H1 (cell line): ENCODE measurements around the gene GRAMD2A. TPM values are rescaled to one million over a fixed set of nuclear protein-coding genes. Genes with fewer than 3 reads are reported as not detected.

ENCODE experiments used
- CTCF ChIA-PET: fragments of 300-600 bp; sonication (Branson Sonifier 250); formaldehyde crosslinking; loops from one replicate; lab custom pipeline; 2021; ENCODE audit not compliant: partially characterized antibody; lab: Charles Lee
- POLR2A ChIA-PET: fragments of 300-600 bp; sonication (Branson Sonifier 250); formaldehyde crosslinking; loops from one replicate; lab custom pipeline; 2021; ENCODE audit warnings: inconsistent platforms; ENCODE audit not compliant: partially characterized antibody; lab: Charles Lee
- DNase-seq, 2 experiments: peaks; one replicate each; pipeline versions ENCODE4 v3.0.0 to v3.0.0-alpha.2; 2010 to 2022; ENCODE audit warnings: low spot score in 2 of 2, low read depth in 1 of 2, mixed read lengths in 1 of 2
- FAIRE-seq: peaks from 2 replicates; lab custom pipeline; 2011; peaks lifted over from hg19 to GRCh38; lab: Jason Lieb, UNC
- H2AFZ ChIP-seq: 2 replicates; pipeline ENCODE4 v1.8.1; 2012; ENCODE audit warnings: low read length, inconsistent platforms
- H2AK5ac ChIP-seq: 2 replicates; pipeline ENCODE4 v1.6.1; 2013; ENCODE audit warnings: low read depth, low read length
- H2BK120ac ChIP-seq: replicated peaks from 2 replicates; pipeline ENCODE3; 2013; ENCODE audit warnings: low read depth, low read length, inconsistent platforms
- H2BK12ac ChIP-seq: 2 replicates; pipeline ENCODE4 v1.6.1; 2013; ENCODE audit warnings: low read depth, low read length
- H2BK15ac ChIP-seq: 2 replicates; pipeline ENCODE4 v1.6.1; 2013; ENCODE audit warnings: low read length
- H2BK20ac ChIP-seq: 2 replicates; pipeline ENCODE4 v1.6.1; 2013; ENCODE audit warnings: low read length
- H2BK5ac ChIP-seq: 2 replicates; pipeline ENCODE4 v1.6.1; 2013; ENCODE audit warnings: low read depth, low read length
- H3K14ac ChIP-seq: 2 replicates; pipeline ENCODE4 v1.6.1; 2013; ENCODE audit warnings: inconsistent platforms; ENCODE audit not compliant: insufficient read length
- H3K18ac ChIP-seq: 2 replicates; pipeline ENCODE4 v1.6.1; 2013; ENCODE audit warnings: low read length; ENCODE audit errors: extremely low read depth
- H3K23ac ChIP-seq: 2 replicates; pipeline ENCODE4 v1.6.1; 2013; ENCODE audit warnings: inconsistent platforms; ENCODE audit not compliant: insufficient read length
- H3K23me2 ChIP-seq: 2 replicates; pipeline ENCODE4 v1.6.1; 2013; ENCODE audit warnings: low read depth, low read length
- H3K27ac ChIP-seq: 2 replicates; pipeline ENCODE4 v1.6.1; 2011; ENCODE audit warnings: low read depth, low read length, inconsistent platforms
- H3K27me3 ChIP-seq, 4 experiments: replicated peaks in 1 of 4; 1 replicate in 1 of 4; 2 replicates in 3 of 4; pipeline versions ENCODE4 v1.6.1 to v1.8.1; 2011 to 2013; ENCODE audit warnings: low read length in 3 of 4, mild to moderate bottlenecking in 3 of 4, inconsistent platforms in 2 of 4, mixed read lengths in 2 of 4, moderate library complexity in 1 of 4; ENCODE audit not compliant: control insufficient read depth in 3 of 4, insufficient read depth in 3 of 4; ENCODE audit errors: extremely low read depth in 1 of 4
- H3K36me3 ChIP-seq, 4 experiments: 2 replicates each; pipeline versions ENCODE4 v1.6.1 to v1.8.1; 2011 to 2013; ENCODE audit warnings: mild to moderate bottlenecking in 4 of 4, low read length in 3 of 4, moderate library complexity in 2 of 4, control low read depth in 1 of 4, inconsistent platforms in 1 of 4; ENCODE audit not compliant: insufficient read depth in 4 of 4, control insufficient read depth in 2 of 4
- H3K4ac ChIP-seq: replicated peaks from 2 replicates; pipeline ENCODE3; 2013; ENCODE audit warnings: low read length, low read depth, mixed read lengths, inconsistent platforms; ENCODE audit not compliant: insufficient read length
- H3K4me1 ChIP-seq, 4 experiments: replicated peaks in 1 of 4; 1 replicate in 1 of 4; 2 replicates in 3 of 4; pipeline versions ENCODE4 v1.6.1 to v1.8.1; 2011 to 2013; ENCODE audit warnings: low read length in 3 of 4, inconsistent platforms in 2 of 4, mixed read lengths in 1 of 4; ENCODE audit not compliant: insufficient read depth in 4 of 4, control insufficient read depth in 3 of 4
- H3K4me2 ChIP-seq, 2 experiments: 2 replicates each; pipeline versions ENCODE4 v1.6.1 to v1.8.1; 2011 to 2013; ENCODE audit warnings: low read depth in 2 of 2, low read length in 2 of 2, control low read depth in 1 of 2, inconsistent platforms in 1 of 2, mild to moderate bottlenecking in 1 of 2; ENCODE audit not compliant: insufficient read depth in 1 of 2
- H3K4me3 ChIP-seq, 4 experiments: fragments of 200-600, 300-600 bp in 1 of 4; sonication (generic), shearing (Covaris generic), sonication (Bioruptor Twin) in 1 of 4; 2 replicates each; pipeline versions ENCODE4 v1.5.1 to v1.8.1; 2011 to 2016; ENCODE audit warnings: low read length in 4 of 4, low read depth in 3 of 4, control low read depth in 2 of 4, inconsistent platforms in 2 of 4, mild to moderate bottlenecking in 2 of 4, mixed read lengths in 1 of 4, moderate library complexity in 1 of 4; ENCODE audit not compliant: insufficient read depth in 2 of 4; ENCODE audit errors: extremely low read depth in 1 of 4
- H3K56ac ChIP-seq: replicated peaks from 2 replicates; pipeline ENCODE3; 2013; ENCODE audit warnings: low read depth, mild to moderate bottlenecking, mixed read lengths, low read length, inconsistent platforms; ENCODE audit not compliant: insufficient read length
- H3K79me1 ChIP-seq: 2 replicates; pipeline ENCODE4 v1.6.1; 2013; ENCODE audit warnings: low read depth, low read length, control low read depth
- H3K79me2 ChIP-seq, 2 experiments: 2 replicates each; pipeline versions ENCODE4 v1.6.1 to v1.8.1; 2012 to 2013; ENCODE audit warnings: low read length in 2 of 2, mild to moderate bottlenecking in 2 of 2, inconsistent platforms in 1 of 2; ENCODE audit not compliant: insufficient read depth in 2 of 2, control insufficient read depth in 1 of 2
- H3K9ac ChIP-seq, 4 experiments: replicated peaks in 1 of 4; 1 replicate in 1 of 4; 2 replicates in 3 of 4; pipeline versions ENCODE4 v1.6.1 to v1.8.1; 2011 to 2013; ENCODE audit warnings: low read depth in 3 of 4, low read length in 3 of 4, control low read depth in 2 of 4, mild to moderate bottlenecking in 2 of 4, moderate library complexity in 2 of 4, inconsistent platforms in 1 of 4; ENCODE audit errors: extremely low read depth in 1 of 4
- H3K9me3 ChIP-seq, 2 experiments: 2 replicates each; pipeline versions ENCODE4 v1.6.1 to v1.8.1; 2012 to 2013; ENCODE audit warnings: mild to moderate bottlenecking in 2 of 2, moderate library complexity in 2 of 2, control low read depth in 1 of 2, inconsistent platforms in 1 of 2, low read depth in 1 of 2, low read length in 1 of 2, mixed read lengths in 1 of 2; ENCODE audit not compliant: insufficient read depth in 2 of 2
- H4K20me1 ChIP-seq, 2 experiments: replicated peaks in 1 of 2; 2 replicates each; pipeline versions ENCODE3 to v1.8.1; 2011 to 2013; ENCODE audit warnings: inconsistent platforms in 2 of 2, low read length in 2 of 2, mild to moderate bottlenecking in 1 of 2; ENCODE audit not compliant: insufficient read depth in 2 of 2, control insufficient read depth in 1 of 2
- H4K5ac ChIP-seq: 2 replicates; pipeline ENCODE4 v1.6.1; 2013; ENCODE audit warnings: low read length, low read depth, mixed read lengths, inconsistent platforms; ENCODE audit not compliant: insufficient read length
- H4K8ac ChIP-seq: 2 replicates; pipeline ENCODE4 v1.8.0; 2013; ENCODE audit warnings: mild to moderate bottlenecking, moderate library complexity, low read length, inconsistent platforms; ENCODE audit not compliant: insufficient read depth; ENCODE audit errors: extremely low read depth
- H4K91ac ChIP-seq: replicated peaks from 2 replicates; pipeline ENCODE3; 2013; ENCODE audit warnings: low read length, mixed read lengths, inconsistent platforms; ENCODE audit not compliant: insufficient read length
- BRCA1 ChIP-seq: IDR thresholded peaks from 2 replicates; pipeline ENCODE4 v1.6.1; 2012; ENCODE audit warnings: low read depth, low read length, improper control_type of control experiment
- EP300 ChIP-seq, 2 experiments: IDR thresholded peaks; 1 replicate in 1 of 2; 2 replicates in 1 of 2; pipeline ENCODE4 v1.6.1; 2011 to 2012; ENCODE audit warnings: low read depth in 2 of 2, low read length in 2 of 2, mild to moderate bottlenecking in 2 of 2, borderline replicate concordance in 1 of 2, inconsistent platforms in 1 of 2, moderate library complexity in 1 of 2
- EZH2 ChIP-seq: fragments of 200-600 bp; sonication (generic); IDR thresholded peaks from 2 replicates; pipeline ENCODE4 v1.7.1; 2012; ENCODE audit warnings: low read depth, mild to moderate bottlenecking, moderate library complexity, low read length, inconsistent platforms; ENCODE audit not compliant: severe bottlenecking
- GABPA ChIP-seq: IDR thresholded peaks from 2 replicates; pipeline ENCODE4 v1.6.1; 2011; ENCODE audit warnings: mild to moderate bottlenecking, low read length, moderate library complexity, borderline replicate concordance; ENCODE audit not compliant: insufficient read depth
- KDM4A ChIP-seq: IDR thresholded peaks from one replicate; pipeline ENCODE4 v1.7.1; 2012; ENCODE audit warnings: low read depth, mild to moderate bottlenecking, moderate library complexity, low read length, inconsistent platforms; ENCODE audit not compliant: severe bottlenecking
- MAFK ChIP-seq: IDR thresholded peaks from 2 replicates; pipeline ENCODE4 v1.6.1; 2012; ENCODE audit warnings: low read depth, mild to moderate bottlenecking, improper control_type of control experiment, low read length
- RBBP5 ChIP-seq: IDR thresholded peaks from 2 replicates; pipeline ENCODE4 v1.7.1; 2012; ENCODE audit warnings: low read depth, mild to moderate bottlenecking, inconsistent platforms, low read length, moderate library complexity, borderline replicate concordance
- SAP30 ChIP-seq: fragments of 300-600 bp; sonication (generic); IDR thresholded peaks from 2 replicates; pipeline ENCODE4 v1.7.1; 2012; ENCODE audit warnings: low read length, moderate library complexity, mild to moderate bottlenecking, inconsistent platforms; ENCODE audit not compliant: insufficient read depth, insufficient replicate concordance
- SIN3A ChIP-seq, 2 experiments: IDR thresholded peaks in 1 of 2; conservative IDR thresholded peaks in 1 of 2; 2 replicates each; pipeline ENCODE4 v1.6.1; 2011 to 2012; ENCODE audit warnings: low read length in 2 of 2, improper control_type of control experiment in 1 of 2, low read depth in 1 of 2, mild to moderate bottlenecking in 1 of 2
- SIX5 ChIP-seq: IDR thresholded peaks from 2 replicates; pipeline ENCODE4 v1.6.1; 2011; ENCODE audit warnings: mild to moderate bottlenecking, low read depth, low read length
- SP2 ChIP-seq: IDR thresholded peaks from 2 replicates; pipeline ENCODE4 v1.6.1; 2012; ENCODE audit warnings: mild to moderate bottlenecking, low read length, inconsistent platforms
- TAF7 ChIP-seq: optimal IDR thresholded peaks from 2 replicates; pipeline ENCODE3; 2011; ENCODE audit warnings: low read depth, mild to moderate bottlenecking, inconsistent platforms, low read length, moderate library complexity, borderline replicate concordance
- YY1 ChIP-seq: IDR thresholded peaks from 2 replicates; pipeline ENCODE4 v1.6.1; 2011; ENCODE audit warnings: low read depth, mild to moderate bottlenecking, low read length
- WGBS, 2 experiments: shearing (Covaris generic) in 1 of 2; methylation state at CpG; one replicate each; pipeline versions ENCODE4 v1.1.6 to v1.1.7; 2013 to 2015; ENCODE audit warnings: low lambda C conversion rate in 2 of 2, mixed read lengths in 2 of 2, inconsistent platforms in 1 of 2, low coverage in 1 of 2, missing lambda C conversion rate in 1 of 2; ENCODE audit not compliant: insufficient replicate concordance in 2 of 2, insufficient coverage in 1 of 2, insufficient read length in 1 of 2; ENCODE audit errors: extremely low coverage in 1 of 2, missing lambda C conversion rate in 1 of 2; 5-methylcytosine and 5-hydroxymethylcytosine counted together
- polyA plus RNA-seq, 7 experiments: library from polyadenylated mRNA; depleted of rRNA in 3 of 7; stranded (reverse) in 5 of 7; unstranded in 2 of 7; fragments of >200 nt in 5 of 7; fragments of 200-250 nt in 2 of 7; gene quantifications; 1 replicate in 5 of 7; 2 replicates in 1 of 7; 4 replicates in 1 of 7; pipeline versions ENCODE4 v1.2.1 to v1.2.3, GENCODE V29; 2011 to 2013; ENCODE audit warnings: missing spikeins in 2 of 7, mixed read lengths in 2 of 7
- total RNA-seq: library from RNA; stranded (reverse); fragmentation: NEBNext Ultra II Directional; extraction: Animal tissue kit (Norgen Biotek cat#: 25700); gene quantifications from 2 replicates; pipeline ENCODE4 v1.2.1, GENCODE V29; 2021

Gene GRAMD2A
- total and polyA plus RNA-seq, 2 of the 8 experiments (the other 6 are each of a cell fraction or from before 2014, with no cell fraction given), result 0.57 to 1.5 TPM

- Histone ChIP-seq H2AFZ (no peak overlapping the region), H4K20me1 (peaks cover 26 to 36% of the 10 kb centered on the region in 2 experiments), H2BK5ac (no peak overlapping the region), H4K8ac (no peak overlapping the region), H3K27ac (no peak overlapping the region), H3K36me3 (peaks cover 51 to 96% (median 73%) of the 10 kb centered on the region in 4 experiments), H3K4me1 (no peaks in the 10 kb centered on the region), H3K9me3 (no peaks in the 10 kb centered on the region), H3K4ac (no peak overlapping the region), H2BK120ac (no peak overlapping the region), H3K18ac (no peak overlapping the region), H3K4me3 (no peak overlapping the region), H3K79me1 (peaks cover 23% of the 10 kb centered on the region), H3K23me2 (no peaks in the 10 kb centered on the region), H3K27me3 (no peaks in the 10 kb centered on the region), H4K5ac (no peak overlapping the region), H4K91ac (no peak overlapping the region), H2BK20ac (no peak overlapping the region), H2BK12ac (no peak overlapping the region), H3K14ac (no peak overlapping the region), H3K4me2 (no peak overlapping the region), H3K9ac (no peak overlapping the region), H3K23ac (no peak overlapping the region), H3K56ac (no peak overlapping the region), H3K79me2 (peaks cover 12 to 26% of the 10 kb centered on the region in 2 experiments), H2AK5ac (no peak overlapping the region), H2BK15ac (no peak overlapping the region)
- FAIRE-seq (no peak), DNase-seq (no peak)
- ChIA-PET POLR2A (interaction anchor here (1.2 to 2.0 kb wide), 3 partner anchors 11 to 18 kb away, joined by 3 to 7 read pairs (median 7); partner anchors contain the start of genes GRAMD2A and PKM), CTCF (interaction anchor here (0.6 to 3.8 kb wide), 4 partner anchors 11 to 111 kb away, joined by 3 to 21 read pairs (median 4); no protein-coding TSS in a partner anchor)
- WGBS, 2 experiments, result 88% methylated on average over 1 of the region's 1 CpG; no CpG with 5 or more reads in 1 of the 2 experiments
- TF ChIP-seq GABPA (no peak), KDM4A (no peak), EZH2 (no peak), SIX5 (no peak), EP300 (IDR thresholded peaks at IDR 0.05; ENCODE audit: borderline replicate concordance in 1 of 2, low read depth in 2 of 2, low read length in 2 of 2) (no peak), MAFK (no peak), YY1 (no peak), SP2 (no peak), RBBP5 (no peak), BRCA1 (no peak), TAF7 (no peak), SAP30 (no peak), SIN3A (conservative IDR thresholded peaks at IDR 0.05 in 1 of 2, IDR thresholded peaks at IDR 0.05 in 1 of 2; ENCODE audit: low read depth in 1 of 2, low read length in 2 of 2) (no peak)
Measured at GRCh38 chr15:72216079-72216478, 18.5 kb upstream of the GRAMD2A start.
